Measurements from ENCODE around the gene SEC24C.

The SEC24C gene

GRCh38 chr10:73810358-73810734 lies 66.2 kb downstream of the SEC24C start:
- Histone ChIP-seq H3K27me3 (ENCODE audit: control insufficient read depth, insufficient read depth, low read length) (no peaks in the 10 kb centered on the region), H3K9ac (ENCODE audit: low read depth, low read length) (peak overlapping the region; percentile 94), H3K9me3 (replicated peaks; ENCODE audit: low read length) (no peaks in the 10 kb centered on the region), H3K4me3 (ENCODE audit: low read length) (peak overlapping the region; percentile 97), H3K36me3 (ENCODE audit: insufficient read depth, low read length) (peaks cover 54% of the 10 kb centered on the region), H3K4me2 (ENCODE audit: low read length) (peak overlapping the region; percentile 96), H3K4me1 (ENCODE audit: control insufficient read depth, insufficient read depth, low read length) (peaks cover 5% of the 10 kb centered on the region)

- H3K9ac ChIP-seq (ENCODE audit: low read depth, low read length): peak overlapping the region; percentile 94
- H3K36me3 ChIP-seq (ENCODE audit: insufficient read depth, low read length): peaks cover 49% of the 10 kb centered on the region
- no peaks in the 10 kb centered on the region for H3K9me3 ChIP-seq (replicated peaks; ENCODE audit: low read length)
- peak overlapping the region; percentile 96 for H3K4me2 ChIP-seq (ENCODE audit: low read length)
- H3K4me3 ChIP-seq (ENCODE audit: low read length): peak overlapping the region; percentile 97
- no peaks in the 10 kb centered on the region for H3K27me3 ChIP-seq (ENCODE audit: control insufficient read depth, insufficient read depth, low read length)
- H3K4me1 ChIP-seq (ENCODE audit: control insufficient read depth, insufficient read depth, low read length): peaks cover 9% of the 10 kb centered on the region
These were observed 66.7 kb downstream of the SEC24C start for GRCh38 chr10:73810735-73811465.

- Histone ChIP-seq H3K4me2 (ENCODE audit: low read length) (no peak overlapping the region), H3K4me1 (ENCODE audit: control insufficient read depth, insufficient read depth, low read length) (peaks cover 15% of the 10 kb centered on the region), H3K36me3 (ENCODE audit: insufficient read depth, low read length) (peaks cover 37% of the 10 kb centered on the region), H3K9ac (ENCODE audit: low read depth, low read length) (no peak overlapping the region), H3K27me3 (ENCODE audit: control insufficient read depth, insufficient read depth, low read length) (no peaks in the 10 kb centered on the region), H3K4me3 (ENCODE audit: low read length) (no peak overlapping the region), H3K9me3 (replicated peaks; ENCODE audit: low read length) (no peaks in the 10 kb centered on the region)
These were observed 68.5 kb downstream of the SEC24C start for GRCh38 chr10:73812657-73813056.

- Histone ChIP-seq H3K27me3 (ENCODE audit: control insufficient read depth, insufficient read depth, low read length) (no peaks in the 10 kb centered on the region), H3K9me3 (replicated peaks; ENCODE audit: low read length) (no peaks in the 10 kb centered on the region), H3K4me2 (ENCODE audit: low read length) (no peak overlapping the region), H3K9ac (ENCODE audit: low read depth, low read length) (no peak overlapping the region), H3K4me1 (ENCODE audit: control insufficient read depth, insufficient read depth, low read length) (peaks cover 15% of the 10 kb centered on the region), H3K4me3 (ENCODE audit: low read length) (no peak overlapping the region), H3K36me3 (ENCODE audit: insufficient read depth, low read length) (peaks cover 30% of the 10 kb centered on the region)
These were observed 69.2 kb downstream of the SEC24C start for GRCh38 chr10:73813333-73813732.

GRCh38 chr10:73814276-73814895 lies 70.2 kb downstream of the SEC24C start:
- Histone ChIP-seq H3K9me3 (replicated peaks; ENCODE audit: low read length) (no peaks in the 10 kb centered on the region), H3K4me2 (ENCODE audit: low read length) (no peak overlapping the region), H3K36me3 (ENCODE audit: insufficient read depth, low read length) (peaks cover 24% of the 10 kb centered on the region), H3K4me3 (ENCODE audit: low read length) (no peak overlapping the region), H3K4me1 (ENCODE audit: control insufficient read depth, insufficient read depth, low read length) (peaks cover 15% of the 10 kb centered on the region), H3K27me3 (ENCODE audit: control insufficient read depth, insufficient read depth, low read length) (no peaks in the 10 kb centered on the region), H3K9ac (ENCODE audit: low read depth, low read length) (no peak overlapping the region)

GRCh38 chr10:73814896-73815718 lies 70.9 kb downstream of the SEC24C start:
- H3K4me3 ChIP-seq (ENCODE audit: low read length): no peak overlapping the region
- H3K4me2 ChIP-seq (ENCODE audit: low read length): no peak overlapping the region
- peaks cover 24% of the 10 kb centered on the region for H3K36me3 ChIP-seq (ENCODE audit: insufficient read depth, low read length)
- H3K9ac ChIP-seq (ENCODE audit: low read depth, low read length): no peak overlapping the region
- H3K27me3 ChIP-seq (ENCODE audit: control insufficient read depth, insufficient read depth, low read length): no peaks in the 10 kb centered on the region
- H3K4me1 ChIP-seq (ENCODE audit: control insufficient read depth, insufficient read depth, low read length): peaks cover 21% of the 10 kb centered on the region
- H3K9me3 ChIP-seq (replicated peaks; ENCODE audit: low read length): no peaks in the 10 kb centered on the region

GRCh38 chr10:73815719-73816030 lies 71.5 kb downstream of the SEC24C start:
- peak overlapping the region; percentile 40 for H3K9ac ChIP-seq (ENCODE audit: low read depth, low read length)
- H3K36me3 ChIP-seq (ENCODE audit: insufficient read depth, low read length): peaks cover 24% of the 10 kb centered on the region
- H3K9me3 ChIP-seq (replicated peaks; ENCODE audit: low read length): no peaks in the 10 kb centered on the region
- peak overlapping the region; percentile 45 for H3K4me2 ChIP-seq (ENCODE audit: low read length)
- H3K4me3 ChIP-seq (ENCODE audit: low read length): no peak overlapping the region
- H3K4me1 ChIP-seq (ENCODE audit: control insufficient read depth, insufficient read depth, low read length): peaks cover 17% of the 10 kb centered on the region
- no peaks in the 10 kb centered on the region for H3K27me3 ChIP-seq (ENCODE audit: control insufficient read depth, insufficient read depth, low read length)

GRCh38 chr10:73816917-73817729 lies 73.0 kb downstream of the SEC24C start:
- H3K4me3 ChIP-seq (ENCODE audit: low read length): no peak overlapping the region
- H3K4me2 ChIP-seq (ENCODE audit: low read length): no peak overlapping the region
- no peaks in the 10 kb centered on the region for H3K27me3 ChIP-seq (ENCODE audit: control insufficient read depth, insufficient read depth, low read length)
- H3K9me3 ChIP-seq (replicated peaks; ENCODE audit: low read length): no peaks in the 10 kb centered on the region
- peaks cover 24% of the 10 kb centered on the region for H3K36me3 ChIP-seq (ENCODE audit: insufficient read depth, low read length)
- peaks cover 16% of the 10 kb centered on the region for H3K4me1 ChIP-seq (ENCODE audit: control insufficient read depth, insufficient read depth, low read length)
- H3K9ac ChIP-seq (ENCODE audit: low read depth, low read length): no peak overlapping the region

- Histone ChIP-seq H3K4me2 (ENCODE audit: low read length) (no peak overlapping the region), H3K9ac (ENCODE audit: low read depth, low read length) (no peak overlapping the region), H3K4me3 (ENCODE audit: low read length) (no peak overlapping the region), H3K27me3 (ENCODE audit: control insufficient read depth, insufficient read depth, low read length) (no peaks in the 10 kb centered on the region), H3K4me1 (ENCODE audit: control insufficient read depth, insufficient read depth, low read length) (peaks cover 16% of the 10 kb centered on the region), H3K36me3 (ENCODE audit: insufficient read depth, low read length) (peaks cover 24% of the 10 kb centered on the region), H3K9me3 (replicated peaks; ENCODE audit: low read length) (no peaks in the 10 kb centered on the region)
These were observed 73.7 kb downstream of the SEC24C start for GRCh38 chr10:73817826-73818225.

- H3K4me2 ChIP-seq (ENCODE audit: low read length): no peak overlapping the region
- H3K9ac ChIP-seq (ENCODE audit: low read depth, low read length): no peak overlapping the region
- H3K9me3 ChIP-seq (replicated peaks; ENCODE audit: low read length): no peaks in the 10 kb centered on the region
- no peak overlapping the region for H3K4me3 ChIP-seq (ENCODE audit: low read length)
- H3K4me1 ChIP-seq (ENCODE audit: control insufficient read depth, insufficient read depth, low read length): peaks cover 16% of the 10 kb centered on the region
- H3K27me3 ChIP-seq (ENCODE audit: control insufficient read depth, insufficient read depth, low read length): no peaks in the 10 kb centered on the region
- peaks cover 20% of the 10 kb centered on the region for H3K36me3 ChIP-seq (ENCODE audit: insufficient read depth, low read length)
These were observed 74.2 kb downstream of the SEC24C start for GRCh38 chr10:73818402-73818801.

- H3K36me3 ChIP-seq (ENCODE audit: insufficient read depth, low read length): peaks cover 21% of the 10 kb centered on the region
- no peak overlapping the region for H3K9ac ChIP-seq (ENCODE audit: low read depth, low read length)
- H3K4me1 ChIP-seq (ENCODE audit: control insufficient read depth, insufficient read depth, low read length): peaks cover 16% of the 10 kb centered on the region
- H3K4me2 ChIP-seq (ENCODE audit: low read length): no peak overlapping the region
- H3K27me3 ChIP-seq (ENCODE audit: control insufficient read depth, insufficient read depth, low read length): no peaks in the 10 kb centered on the region
- no peaks in the 10 kb centered on the region for H3K9me3 ChIP-seq (replicated peaks; ENCODE audit: low read length)
- H3K4me3 ChIP-seq (ENCODE audit: low read length): no peak overlapping the region
These were observed 74.9 kb downstream of the SEC24C start for GRCh38 chr10:73819081-73819480.

Measured in skeletal muscle satellite cell (primary cell).